GM18519 (cell line): ENCODE data around the gene OR2A42.
"Not testable (repeated sequence)": the region's sequence is repeated elsewhere in the genome, so short reads cannot be mapped to it uniquely, and the experiment has no call there.

Source experiments
- ATAC-seq: cut with Tn5 transposase; IDR thresholded peaks from one replicate; pipeline ENCODE4 v1.9.1; 2021; ENCODE audit warnings: mild to moderate bottlenecking, moderate library complexity; ENCODE audit not compliant: unreplicated experiment, low FRiP score

The OR2A42 gene, protein sequence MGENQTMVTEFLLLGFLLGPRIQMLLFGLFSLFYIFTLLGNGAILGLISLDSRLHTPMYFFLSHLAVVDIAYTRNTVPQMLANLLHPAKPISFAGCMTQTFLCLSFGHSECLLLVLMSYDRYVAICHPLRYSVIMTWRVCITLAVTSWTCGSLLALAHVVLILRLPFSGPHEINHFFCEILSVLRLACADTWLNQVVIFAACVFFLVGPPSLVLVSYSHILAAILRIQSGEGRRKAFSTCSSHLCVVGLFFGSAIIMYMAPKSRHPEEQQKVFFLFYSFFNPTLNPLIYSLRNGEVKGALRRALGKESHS

DNA sequence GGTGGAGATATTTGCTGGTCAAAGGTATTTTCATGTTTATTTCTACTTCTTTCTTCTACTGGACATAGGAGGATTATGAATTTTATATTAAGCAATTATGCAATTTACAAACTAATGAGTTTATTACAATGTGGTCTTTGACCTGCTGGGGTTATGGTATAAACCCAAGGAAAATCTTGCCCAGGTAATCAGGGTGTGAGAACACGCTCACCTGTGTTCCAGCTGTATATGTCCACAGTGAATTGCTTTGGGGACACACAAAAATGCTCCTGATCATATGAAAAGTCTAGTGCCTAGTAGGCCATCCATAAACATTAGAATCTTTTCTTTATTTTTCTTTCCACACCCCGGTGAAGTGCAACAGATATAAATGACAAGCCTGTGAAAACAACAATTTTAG, at the start of gene OR2A42:
Gene OR2A42, minus strand, starts transcription at position 241 of the 400 bp plus-strand sequence. CDS start 6,762 bp downstream, outside the sequence.
- ATAC-seq, result not testable (repeated sequence)

GRCh38 chr7:144287171-144287784, 47.9 kb upstream of the OR2A42 start:
- ATAC-seq, result not testable (repeated sequence)

- ATAC-seq, result not testable (repeated sequence)
Observed at GRCh38 chr7:144283716-144284115, 44.3 kb upstream of the OR2A42 start.

DNA sequence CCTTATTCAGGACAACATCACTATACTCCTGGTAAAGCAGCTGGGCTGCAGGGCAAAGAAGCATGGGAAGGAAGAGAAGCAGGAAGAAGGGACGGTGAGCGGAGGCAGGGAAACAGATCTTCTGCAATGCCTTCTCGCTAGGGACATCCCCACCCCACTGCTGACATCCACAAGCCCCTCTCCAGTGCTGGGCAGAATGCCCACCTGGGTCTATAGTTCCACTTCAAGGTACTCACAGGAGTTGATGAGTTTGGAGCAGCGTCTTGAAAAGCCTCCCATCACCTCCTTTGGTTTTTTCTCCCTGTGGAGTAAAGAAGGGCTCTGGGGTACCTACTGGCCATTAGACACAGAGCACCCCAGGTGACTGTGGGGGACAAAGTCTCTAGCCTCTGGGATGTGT, 43.1 kb upstream of the OR2A42 start:
- not testable (repeated sequence) for ATAC-seq

- not testable (repeated sequence) for ATAC-seq
Observed at GRCh38 chr7:144281981-144282380, 42.6 kb upstream of the OR2A42 start.

- ATAC-seq, result not testable (repeated sequence)
Observed at GRCh38 chr7:144280010-144280409, 40.6 kb upstream of the OR2A42 start.

DNA sequence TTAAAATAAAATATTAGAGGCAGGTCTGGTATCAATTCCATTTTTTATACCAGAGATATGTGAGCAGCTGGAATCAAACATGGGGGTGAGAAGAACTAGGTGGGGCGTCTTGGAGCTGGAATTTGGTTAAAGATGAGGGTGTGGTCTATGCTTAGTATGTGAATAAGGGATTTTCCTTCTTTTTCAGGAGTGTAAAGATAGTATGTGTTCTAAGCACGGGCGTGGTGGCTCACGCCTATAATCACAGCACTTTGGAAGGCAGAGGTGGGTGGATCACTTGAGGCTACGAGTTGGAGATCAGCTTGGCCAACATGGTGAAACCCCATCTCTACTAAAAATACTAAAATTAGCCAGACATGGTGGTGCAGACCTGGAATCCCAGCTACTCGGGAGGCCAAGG, 35.9 kb upstream of the OR2A42 start:
- ATAC-seq, result not testable (repeated sequence)

- ATAC-seq, result not testable (repeated sequence)
Observed at GRCh38 chr7:144269188-144269587, 29.8 kb upstream of the OR2A42 start, which contains the start of gene CTAGE8. Gene CTAGE8 (minus strand): TSS chr7:144269288. CDS start chr7:144269250, 38 bp downstream.

GRCh38 chr7:144264692-144265091, 25.3 kb upstream of the OR2A42 start, which contains the start of gene OR2A7:
Gene OR2A7 (minus strand): TSS chr7:144264792. CDS start chr7:144259628, 5,164 bp downstream.
- not testable (repeated sequence) for ATAC-seq

DNA sequence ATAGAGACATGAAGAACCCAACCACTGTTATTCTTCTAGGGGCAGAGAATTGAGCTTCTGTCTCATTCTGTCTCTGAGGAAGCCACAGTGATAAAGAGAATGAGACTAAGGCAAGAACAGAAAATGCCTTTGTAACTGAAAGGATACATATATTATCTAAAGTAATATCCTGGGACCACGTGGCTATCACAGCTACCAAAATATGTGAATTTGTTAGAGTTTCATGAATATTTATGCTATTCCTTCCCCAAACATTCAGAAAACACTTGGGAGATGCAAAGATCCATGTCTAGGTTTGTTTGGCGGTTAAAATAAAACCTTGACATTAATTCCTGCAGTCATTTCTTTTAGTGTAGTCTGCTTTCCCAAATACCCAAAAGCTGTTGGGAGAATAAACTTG, 22.7 kb upstream of the OR2A42 start:
- not testable (repeated sequence) for ATAC-seq

- ATAC-seq, result not testable (repeated sequence)
Observed at GRCh38 chr7:144259067-144259466, 19.7 kb upstream of the OR2A42 start.

DNA sequence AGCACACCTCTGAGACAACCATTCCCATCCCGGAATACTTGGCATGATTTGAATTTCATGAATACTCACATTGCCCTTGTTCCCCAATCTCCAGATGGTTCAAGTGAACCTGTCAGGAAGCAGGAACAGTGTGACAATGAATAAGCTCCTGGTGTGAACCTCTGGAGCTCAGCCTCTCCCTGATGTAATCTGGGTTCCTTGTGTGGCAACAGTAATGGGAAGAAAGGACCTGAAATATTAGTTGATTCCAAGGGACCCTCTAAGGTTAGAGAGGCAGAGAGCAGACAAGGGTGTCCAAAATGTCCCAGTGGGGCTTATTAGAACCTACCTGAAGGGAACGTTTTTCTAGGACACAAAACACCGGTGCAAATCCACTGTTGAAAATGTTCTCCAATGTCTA, 16.7 kb upstream of the OR2A42 start:
- no peak for ATAC-seq

DNA sequence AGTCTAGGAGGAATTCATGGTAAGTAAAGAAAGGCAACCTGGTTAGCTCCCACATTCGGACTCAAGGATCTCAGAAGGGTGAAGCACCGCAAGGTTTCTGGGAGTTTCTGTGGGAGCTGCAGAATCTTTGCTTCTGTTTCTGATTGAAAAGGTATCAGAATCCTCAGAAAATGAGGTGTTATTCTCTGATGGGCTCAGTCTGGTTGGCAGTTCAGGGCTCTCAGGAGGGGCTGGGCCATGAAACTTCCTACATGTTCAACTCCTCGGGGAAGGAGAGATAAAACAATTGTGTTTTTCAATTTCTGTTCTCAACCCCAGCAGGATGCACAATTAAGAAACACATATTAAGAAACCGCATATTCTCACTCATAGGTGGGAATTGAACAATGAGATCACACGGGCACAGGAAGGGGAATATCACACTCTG, 16.1 kb upstream of the OR2A42 start:
- no peak for ATAC-seq

- ATAC-seq, result not testable (repeated sequence)
Observed at GRCh38 chr7:144252307-144252706, 12.9 kb upstream of the OR2A42 start.

DNA sequence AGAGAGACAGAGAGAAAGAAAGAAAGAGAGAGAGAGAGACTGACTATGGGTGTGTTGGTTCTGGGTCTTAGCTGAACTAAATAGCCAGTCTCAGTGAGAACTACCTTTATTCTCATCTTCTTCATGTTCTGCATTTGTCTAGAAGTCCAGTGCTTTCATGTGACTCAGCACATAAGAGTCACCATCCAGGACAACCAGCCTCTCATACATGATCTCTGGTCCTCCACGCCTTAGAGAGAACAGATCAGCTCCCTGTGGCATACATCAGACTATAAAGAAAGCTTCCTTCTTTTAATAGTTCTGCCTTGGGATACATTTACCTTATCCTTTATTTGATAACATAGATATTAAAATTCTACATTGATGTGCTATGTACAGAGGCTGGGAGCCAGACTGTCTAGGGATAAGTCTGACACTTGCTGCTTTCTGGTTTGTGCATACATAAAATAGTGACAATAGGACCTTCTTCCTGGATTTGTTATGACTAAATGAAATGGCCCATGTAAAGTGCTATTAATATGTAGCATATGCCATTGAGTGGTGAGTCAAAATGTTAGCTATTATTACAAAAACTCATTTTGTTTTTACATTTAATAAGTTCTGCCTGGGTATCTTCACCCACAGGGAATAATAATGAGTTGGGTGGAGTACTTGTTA, 8.4 kb upstream of the OR2A42 start:
- not testable (repeated sequence) for ATAC-seq

DNA sequence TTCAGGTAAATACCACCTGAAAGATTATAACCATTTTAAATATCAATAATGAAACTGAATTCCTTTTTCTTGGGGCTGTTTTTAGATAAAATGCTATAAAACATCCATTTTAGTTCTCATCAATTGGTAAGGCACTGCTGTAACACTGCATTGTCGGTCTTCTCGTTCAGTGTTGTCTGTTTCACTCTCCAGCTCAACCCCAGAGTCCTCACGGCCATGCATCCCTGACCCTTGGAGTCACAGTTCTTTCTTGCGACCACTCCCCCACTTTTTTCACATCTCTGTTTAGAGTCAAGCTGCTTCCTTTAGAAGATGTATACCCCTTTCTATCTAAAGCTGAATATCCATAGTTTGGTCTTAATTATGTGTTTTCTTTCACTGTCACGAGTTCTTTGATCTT, 7.6 kb upstream of the OR2A42 start:
- ATAC-seq, result not testable (repeated sequence)

DNA sequence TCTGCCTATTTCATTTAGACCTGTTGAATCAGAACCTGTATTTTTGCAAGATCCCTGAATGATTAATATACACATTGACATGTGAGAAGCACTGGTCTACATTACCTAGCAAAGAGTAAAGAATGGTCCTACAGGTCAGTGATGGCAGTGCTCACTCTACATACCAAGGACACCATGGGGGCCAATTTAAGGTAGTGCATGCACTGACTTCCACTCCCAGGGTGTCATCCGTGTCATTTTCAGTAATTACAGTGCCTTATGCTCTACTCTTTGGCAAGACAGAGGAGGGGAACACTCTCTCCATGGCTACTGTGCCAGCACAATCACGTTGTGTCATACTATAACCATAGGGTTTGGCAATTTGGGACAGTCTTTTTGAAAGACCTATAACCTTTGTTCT, 6.0 kb upstream of the OR2A42 start:
- not testable (repeated sequence) for ATAC-seq

GRCh38 chr7:144238530-144239082, 799 bp downstream of the OR2A42 start:
- ATAC-seq, result not testable (repeated sequence)

GRCh38 chr7:144233039-144233438, 6.4 kb downstream of the OR2A42 start:
- ATAC-seq, result not testable (repeated sequence)

GRCh38 chr7:144231027-144231426, 8.4 kb downstream of the OR2A42 start:
- ATAC-seq, result not testable (repeated sequence)

GRCh38 chr7:144228810-144229209, 10.6 kb downstream of the OR2A42 start:
- ATAC-seq, result not testable (repeated sequence)
